ENCODE results near the gene PRKCB. TPM values are rescaled to one million over a fixed set of nuclear protein-coding genes. Genes with fewer than 3 reads are reported as not detected.

Gene PRKCB
- polyA plus RNA-seq, 1 donor (not counting 4 experiments of a cell fraction or from before 2014, with no cell fraction given), result 0.18 TPM

DNA sequence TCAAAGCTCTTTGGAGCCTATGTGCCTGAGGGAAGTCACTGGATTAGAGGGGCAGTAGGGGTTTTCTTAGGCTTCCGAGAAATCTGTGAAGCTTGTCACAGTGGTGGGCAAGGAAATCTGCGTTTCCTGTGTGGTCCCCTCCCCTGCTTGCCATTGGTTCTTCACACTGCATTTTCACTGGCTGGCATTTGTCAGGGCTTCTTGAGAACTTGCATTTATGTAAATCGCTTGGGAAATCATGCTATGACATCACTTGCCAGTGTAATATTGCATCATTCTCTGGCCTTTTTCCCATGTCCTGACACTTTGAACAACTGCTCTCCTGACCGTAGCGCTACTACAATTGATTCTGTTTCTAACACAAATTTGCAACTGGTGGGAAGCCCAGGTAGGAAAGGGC, 422.2 kb downstream of the PRKCB start:
- Histone ChIP-seq H3K79me2 (ENCODE audit: control insufficient read depth, insufficient read depth, low read length) (no peaks in the 10 kb centered on the region), H2AFZ (ENCODE audit: control insufficient read depth, low read length) (no peak overlapping the region), H3K36me3 (ENCODE audit: control insufficient read depth in 2 of 2, extremely low read depth in 1 of 2, insufficient read depth in 2 of 2, low read length in 2 of 2) (no peaks in the 10 kb centered on the region), H3K27ac (ENCODE audit: control insufficient read depth, insufficient read depth, low read length) (no peak overlapping the region), H3K9ac (ENCODE audit: control insufficient read depth, extremely low read depth, insufficient read depth, low read length) (no peak overlapping the region), H3K4me1 (ENCODE audit: control insufficient read depth, extremely low read depth, insufficient read depth, low read length) (no peaks in the 10 kb centered on the region), H4K20me1 (ENCODE audit: control insufficient read depth, extremely low read depth, insufficient read depth, low read length) (no peaks in the 10 kb centered on the region), H3K27me3 (ENCODE audit: control insufficient read depth, extremely low read depth, insufficient read depth, low read length) (no peaks in the 10 kb centered on the region), H3K9me3 (ENCODE audit: control insufficient read depth, low read depth, low read length) (no peaks in the 10 kb centered on the region), H3K4me2 (ENCODE audit: control insufficient read depth, extremely low read depth, insufficient read depth, low read depth, low read length) (no peak overlapping the region), H3K9me1 (ENCODE audit: control insufficient read depth, extremely low read depth, insufficient read depth, low read length) (no peaks in the 10 kb centered on the region), H3K4me3 (ENCODE audit: control insufficient read depth in 2 of 3, extremely low read depth in 1 of 3, insufficient read depth in 2 of 3, low read depth in 1 of 3, low read length in 3 of 3) (no peak overlapping the region)
- dilution Hi-C loops (cut with MboI; ENCODE audit: extremely low pct_ligation_motif_present, low sequenced_read_pairs), result no loop called here
- FAIRE-seq (no peak), DNase-seq (ENCODE audit: low read depth, low spot score) (no peak)
- TF ChIP-seq, protein P1, sequence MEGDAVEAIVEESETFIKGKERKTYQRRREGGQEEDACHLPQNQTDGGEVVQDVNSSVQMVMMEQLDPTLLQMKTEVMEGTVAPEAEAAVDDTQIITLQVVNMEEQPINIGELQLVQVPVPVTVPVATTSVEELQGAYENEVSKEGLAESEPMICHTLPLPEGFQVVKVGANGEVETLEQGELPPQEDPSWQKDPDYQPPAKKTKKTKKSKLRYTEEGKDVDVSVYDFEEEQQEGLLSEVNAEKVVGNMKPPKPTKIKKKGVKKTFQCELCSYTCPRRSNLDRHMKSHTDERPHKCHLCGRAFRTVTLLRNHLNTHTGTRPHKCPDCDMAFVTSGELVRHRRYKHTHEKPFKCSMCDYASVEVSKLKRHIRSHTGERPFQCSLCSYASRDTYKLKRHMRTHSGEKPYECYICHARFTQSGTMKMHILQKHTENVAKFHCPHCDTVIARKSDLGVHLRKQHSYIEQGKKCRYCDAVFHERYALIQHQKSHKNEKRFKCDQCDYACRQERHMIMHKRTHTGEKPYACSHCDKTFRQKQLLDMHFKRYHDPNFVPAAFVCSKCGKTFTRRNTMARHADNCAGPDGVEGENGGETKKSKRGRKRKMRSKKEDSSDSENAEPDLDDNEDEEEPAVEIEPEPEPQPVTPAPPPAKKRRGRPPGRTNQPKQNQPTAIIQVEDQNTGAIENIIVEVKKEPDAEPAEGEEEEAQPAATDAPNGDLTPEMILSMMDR (optimal IDR thresholded peaks at IDR 0.05 in 1 of 3, IDR thresholded peaks at IDR 0.05 in 1 of 3, conservative IDR thresholded peaks at IDR 0.05 in 1 of 3; ENCODE audit: extremely low read depth in 1 of 3, insufficient read depth in 2 of 3, low read length in 3 of 3), result no peak
- TF ChIP-seq EZH2 (IDR thresholded peaks at IDR 0.05; ENCODE audit: low read length), result no peak

GRCh38 chr16:24258791-24259190, 423.0 kb downstream of the PRKCB start:
- Histone ChIP-seq H3K4me3 (ENCODE audit: control insufficient read depth in 2 of 3, extremely low read depth in 1 of 3, insufficient read depth in 2 of 3, low read depth in 1 of 3, low read length in 3 of 3) (no peak overlapping the region), H3K27me3 (ENCODE audit: control insufficient read depth, extremely low read depth, insufficient read depth, low read length) (no peaks in the 10 kb centered on the region), H3K9ac (ENCODE audit: control insufficient read depth, extremely low read depth, insufficient read depth, low read length) (no peak overlapping the region), H2AFZ (ENCODE audit: control insufficient read depth, low read length) (no peak overlapping the region), H3K4me2 (ENCODE audit: control insufficient read depth, extremely low read depth, insufficient read depth, low read depth, low read length) (no peak overlapping the region), H4K20me1 (ENCODE audit: control insufficient read depth, extremely low read depth, insufficient read depth, low read length) (no peaks in the 10 kb centered on the region), H3K79me2 (ENCODE audit: control insufficient read depth, insufficient read depth, low read length) (no peaks in the 10 kb centered on the region), H3K4me1 (ENCODE audit: control insufficient read depth, extremely low read depth, insufficient read depth, low read length) (no peaks in the 10 kb centered on the region), H3K36me3 (ENCODE audit: control insufficient read depth in 2 of 2, extremely low read depth in 1 of 2, insufficient read depth in 2 of 2, low read length in 2 of 2) (no peaks in the 10 kb centered on the region), H3K9me3 (ENCODE audit: control insufficient read depth, low read depth, low read length) (no peaks in the 10 kb centered on the region), H3K9me1 (ENCODE audit: control insufficient read depth, extremely low read depth, insufficient read depth, low read length) (no peaks in the 10 kb centered on the region), H3K27ac (ENCODE audit: control insufficient read depth, insufficient read depth, low read length) (no peak overlapping the region)
- no peak for TF ChIP-seq EZH2 (IDR thresholded peaks at IDR 0.05; ENCODE audit: low read length)
- TF ChIP-seq, protein P1 (optimal IDR thresholded peaks at IDR 0.05 in 1 of 3, IDR thresholded peaks at IDR 0.05 in 1 of 3, conservative IDR thresholded peaks at IDR 0.05 in 1 of 3; ENCODE audit: extremely low read depth in 1 of 3, insufficient read depth in 2 of 3, low read length in 3 of 3), result no peak
- DNase-seq (ENCODE audit: low read depth, low spot score) (no peak), FAIRE-seq (no peak)
- dilution Hi-C loops (cut with MboI; ENCODE audit: extremely low pct_ligation_motif_present, low sequenced_read_pairs), result no loop called here

Measured in keratinocyte (primary cell).